ENCODE results near the gene IL1RAPL1. TPM values are rescaled to one million over a fixed set of nuclear protein-coding genes. Genes with fewer than 3 reads are reported as not detected.

The IL1RAPL1 gene
- total RNA-seq, 2 experiments from 2014 or later = not detected

DNA sequence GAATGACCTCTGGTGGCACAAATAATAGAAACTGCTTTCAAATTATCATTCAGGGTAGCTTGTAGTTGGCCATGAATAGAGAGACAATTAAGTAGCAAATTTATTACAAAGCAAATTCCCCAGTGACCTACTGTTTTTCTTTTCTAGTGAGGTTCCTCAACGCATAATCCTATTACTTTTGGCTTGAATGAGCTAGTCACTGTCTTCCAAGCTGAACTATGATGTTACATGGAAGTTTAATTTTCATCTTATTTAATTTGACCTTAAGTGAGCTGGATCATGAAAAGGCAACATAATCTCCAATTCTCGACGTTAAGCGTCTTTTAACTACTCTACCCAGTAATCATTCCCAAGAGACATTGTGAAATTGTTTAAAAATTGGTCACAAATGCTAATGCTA lies 1280.7 kb downstream of the IL1RAPL1 start:
- ChIA-PET CTCF (no interaction called here), POLR2A (no interaction called here)
- Mint-ChIP-seq H3K9me3 (no peaks in the 10 kb centered on the region), H3K36me3 (ENCODE audit: low read depth) (no peaks in the 10 kb centered on the region), H3K27me3 (no peaks in the 10 kb centered on the region), H3K27ac (no peak overlapping the region), H3K4me1 (no peaks in the 10 kb centered on the region), H3K4me3 (no peak overlapping the region)
- DNase-seq = no peak

DNA sequence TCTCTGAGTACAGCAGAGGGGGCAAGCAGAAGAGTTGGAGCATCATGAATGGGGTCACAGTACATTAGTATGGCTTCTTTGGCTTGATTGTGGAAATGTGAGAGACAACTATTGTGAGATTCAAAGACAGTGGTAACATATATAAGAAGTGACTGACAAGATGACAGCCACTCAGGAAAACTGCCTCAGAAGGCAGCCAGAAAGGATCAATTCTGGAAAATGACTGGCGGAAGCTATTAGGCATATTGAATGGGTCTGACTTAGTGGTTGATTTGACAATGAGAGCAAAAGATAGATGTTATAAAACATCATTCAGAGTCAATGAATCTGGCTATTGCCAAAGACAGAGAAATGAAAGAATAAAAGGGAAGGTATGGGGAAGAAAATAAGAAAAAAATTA lies 1282.6 kb downstream of the IL1RAPL1 start:
- DNase-seq = no peak
- ChIA-PET POLR2A (no interaction called here), CTCF (no interaction called here)
- Mint-ChIP-seq H3K9me3 (no peaks in the 10 kb centered on the region), H3K4me3 (no peak overlapping the region), H3K27ac (no peak overlapping the region), H3K4me1 (no peaks in the 10 kb centered on the region), H3K36me3 (ENCODE audit: low read depth) (no peaks in the 10 kb centered on the region), H3K27me3 (no peaks in the 10 kb centered on the region)

DNA sequence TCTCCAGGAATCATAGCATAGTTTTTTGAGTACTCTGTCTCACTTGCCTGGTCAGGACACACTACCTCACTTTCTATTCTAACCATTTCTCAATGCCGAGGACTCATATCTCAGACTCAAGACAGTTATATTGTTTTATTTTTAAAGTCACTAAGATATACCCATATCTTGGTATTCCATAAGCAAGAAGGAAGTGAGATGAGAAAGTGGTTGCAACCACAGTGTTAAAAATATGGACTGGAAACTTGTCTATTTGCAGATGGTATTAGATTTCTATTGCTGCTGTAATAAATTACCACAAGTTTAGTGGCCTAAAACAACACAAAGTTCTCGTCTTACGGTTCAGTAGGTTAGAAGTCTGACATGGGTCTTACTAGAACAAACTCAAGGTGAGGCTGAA lies 1283.4 kb downstream of the IL1RAPL1 start:
- no peak for DNase-seq
- Mint-ChIP-seq H3K27ac (no peak overlapping the region), H3K4me3 (no peak overlapping the region), H3K27me3 (no peaks in the 10 kb centered on the region), H3K4me1 (no peaks in the 10 kb centered on the region), H3K9me3 (no peaks in the 10 kb centered on the region), H3K36me3 (ENCODE audit: low read depth) (no peaks in the 10 kb centered on the region)
- ChIA-PET POLR2A (no interaction called here), CTCF (no interaction called here)

DNA sequence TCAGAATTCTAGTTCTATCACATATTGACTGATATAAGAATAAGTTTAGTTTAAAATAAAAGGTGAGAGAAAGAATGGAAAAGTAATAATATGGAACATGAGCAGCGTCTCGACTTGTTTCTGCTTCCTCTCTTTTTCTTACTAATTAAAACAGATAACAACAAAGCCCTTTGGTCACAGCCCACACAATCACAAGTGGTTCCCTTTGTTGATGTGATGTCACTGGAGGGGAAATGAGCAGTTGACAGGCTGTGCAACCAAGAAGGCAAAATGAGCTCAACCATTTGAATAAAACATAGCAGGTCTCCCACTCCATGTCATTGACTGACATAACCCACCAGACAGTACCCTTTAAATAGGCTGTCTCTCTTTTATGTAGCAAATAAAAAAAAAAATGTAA lies 1285.6 kb downstream of the IL1RAPL1 start:
- CTCF ChIA-PET = no interaction called here
- POLR2A ChIA-PET = no interaction called here
- Mint-ChIP-seq H3K27ac (no peak overlapping the region), H3K4me3 (no peak overlapping the region), H3K4me1 (no peaks in the 10 kb centered on the region), H3K27me3 (no peaks in the 10 kb centered on the region), H3K9me3 (no peaks in the 10 kb centered on the region), H3K36me3 (ENCODE audit: low read depth) (no peaks in the 10 kb centered on the region)
- DNase-seq = no peak

DNA sequence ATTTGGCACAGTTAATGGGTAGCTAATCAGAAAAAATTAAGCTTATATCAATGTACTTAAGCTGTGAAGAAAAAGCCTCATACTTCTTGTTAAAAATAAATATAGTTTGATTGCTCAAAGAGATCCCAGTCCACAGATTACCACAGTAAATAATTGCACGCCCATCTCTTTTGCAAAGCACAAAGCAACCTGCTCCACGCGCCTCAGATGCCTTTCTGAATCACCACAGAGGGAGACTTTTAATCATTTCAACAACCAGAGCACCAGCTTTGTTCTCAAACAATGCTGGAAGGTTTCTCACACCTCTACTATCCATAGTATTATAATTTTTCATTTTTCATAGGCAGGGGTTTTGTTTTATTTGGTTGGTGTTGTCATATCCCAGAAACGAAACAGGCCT lies 1289.5 kb downstream of the IL1RAPL1 start:
- Mint-ChIP-seq H3K36me3 (ENCODE audit: low read depth) (no peaks in the 10 kb centered on the region), H3K4me3 (no peak overlapping the region)
- POLR2A ChIA-PET = no interaction called here

DNA sequence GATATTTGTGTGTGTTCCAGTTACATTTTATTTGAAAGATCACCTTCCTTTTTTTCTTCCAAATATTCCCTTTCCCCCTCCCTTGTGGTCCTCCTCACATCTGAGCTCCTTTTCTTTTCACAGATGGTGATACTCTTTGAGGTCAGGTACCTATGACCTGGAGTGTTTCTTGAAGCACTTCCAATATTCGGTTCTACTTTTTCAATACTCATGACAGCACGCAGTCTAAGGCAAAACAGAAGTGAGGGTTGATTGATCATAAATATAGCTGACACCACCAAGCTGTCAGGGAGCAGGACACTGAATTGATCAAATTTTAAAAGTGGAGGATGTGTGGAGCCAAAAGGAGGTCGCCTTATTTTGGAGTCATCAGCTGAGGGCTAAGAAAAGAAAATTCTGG lies 1293.7 kb downstream of the IL1RAPL1 start:
- no peaks in the 10 kb centered on the region for H3K4me1 Mint-ChIP-seq
- H3K36me3 Mint-ChIP-seq (ENCODE audit: low read depth) = no peaks in the 10 kb centered on the region
- no peaks in the 10 kb centered on the region for H3K27me3 Mint-ChIP-seq
- DNase-seq = no peak
- ChIA-PET POLR2A (no interaction called here), CTCF (no interaction called here)
- H3K9me3 Mint-ChIP-seq = no peaks in the 10 kb centered on the region
- no peak overlapping the region for H3K27ac Mint-ChIP-seq
- no peak overlapping the region for H3K4me3 Mint-ChIP-seq

More for the DNA sequence above, 1289.5 kb downstream of the IL1RAPL1 start:
- CTCF ChIA-PET = no interaction called here
- Mint-ChIP-seq H3K27me3 (no peaks in the 10 kb centered on the region), H3K9me3 (no peaks in the 10 kb centered on the region), H3K4me1 (no peaks in the 10 kb centered on the region), H3K27ac (no peak overlapping the region)
- DNase-seq = no peak

DNA sequence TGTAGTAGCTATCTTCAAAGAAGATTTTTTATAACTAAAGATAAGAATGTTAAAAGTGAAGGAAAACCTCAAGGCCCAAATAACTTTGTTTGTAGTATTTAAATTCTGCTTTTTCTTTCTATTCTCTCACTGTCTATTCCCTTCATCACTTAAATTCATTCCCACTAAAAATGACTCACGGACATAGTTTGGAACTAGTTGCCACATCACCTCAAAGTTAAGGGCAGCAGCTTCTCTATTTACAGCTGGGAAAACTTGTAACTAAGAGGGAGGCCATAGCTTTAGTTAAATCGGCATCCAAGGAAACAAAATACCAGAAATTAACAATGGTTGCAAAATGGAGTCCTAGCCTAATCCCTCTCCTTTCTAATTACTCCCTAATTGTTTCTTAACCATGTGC lies 1302.8 kb downstream of the IL1RAPL1 start:
- POLR2A ChIA-PET = no interaction called here
- H3K27me3 Mint-ChIP-seq = no peaks in the 10 kb centered on the region
- no peak overlapping the region for H3K4me3 Mint-ChIP-seq
- H3K9me3 Mint-ChIP-seq = no peaks in the 10 kb centered on the region
- no peak overlapping the region for H3K27ac Mint-ChIP-seq
- H3K36me3 Mint-ChIP-seq (ENCODE audit: low read depth) = no peaks in the 10 kb centered on the region
- CTCF ChIA-PET = no interaction called here
- H3K4me1 Mint-ChIP-seq = no peaks in the 10 kb centered on the region
- DNase-seq = no peak

DNA sequence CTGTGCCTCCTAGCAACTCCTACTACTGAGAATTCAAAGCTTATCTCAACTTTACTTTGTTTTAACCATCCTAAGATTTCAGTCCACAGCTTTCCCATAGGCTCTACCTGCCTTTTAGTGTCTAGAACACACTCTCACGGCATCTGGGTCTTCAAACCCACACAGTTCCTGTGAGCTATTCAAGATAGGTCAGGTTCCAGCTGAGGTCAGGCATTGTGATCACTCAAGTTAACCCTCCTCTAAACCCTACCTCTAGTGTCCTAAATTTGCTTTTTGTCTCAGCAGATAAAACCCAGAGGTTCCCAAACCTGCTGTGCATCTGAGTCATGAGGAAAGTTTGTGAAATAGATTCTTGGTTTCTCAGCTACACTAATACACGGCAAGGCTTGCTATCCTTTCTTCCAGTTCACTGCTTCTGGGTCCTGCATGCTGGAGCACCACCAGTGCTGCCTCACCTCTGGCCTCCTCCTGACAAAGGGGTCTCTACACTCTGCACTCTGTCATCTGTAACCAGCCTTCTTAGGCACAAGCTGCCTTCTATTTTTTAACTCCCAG lies 1303.5 kb downstream of the IL1RAPL1 start:
- Mint-ChIP-seq H3K27me3 (no peaks in the 10 kb centered on the region), H3K36me3 (ENCODE audit: low read depth) (no peaks in the 10 kb centered on the region), H3K27ac (no peak overlapping the region), H3K9me3 (peaks cover 2% of the 10 kb centered on the region), H3K4me3 (no peak overlapping the region), H3K4me1 (no peaks in the 10 kb centered on the region)
- ChIA-PET POLR2A (no interaction called here), CTCF (no interaction called here)
- DNase-seq = no peak

DNA sequence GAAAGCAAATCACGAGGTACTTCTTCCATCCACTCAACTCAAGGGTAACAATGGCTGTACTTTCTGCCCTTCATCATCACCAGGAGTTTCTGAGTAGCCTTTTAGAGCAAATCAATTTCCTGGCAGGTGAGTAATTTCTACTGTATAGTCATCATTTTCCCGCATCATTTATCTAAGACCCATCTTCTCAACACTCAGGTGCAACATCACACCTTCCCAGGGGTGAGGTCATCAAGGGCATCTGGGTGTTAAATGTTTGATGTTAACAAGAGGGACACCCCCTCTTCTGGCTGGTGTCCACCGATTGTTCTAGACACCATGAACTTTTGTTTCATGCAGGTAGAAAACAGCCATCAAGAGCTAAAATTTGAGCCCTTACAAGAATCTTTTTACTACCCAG lies 1314.8 kb downstream of the IL1RAPL1 start:
- Mint-ChIP-seq H3K36me3 (ENCODE audit: low read depth) (no peaks in the 10 kb centered on the region), H3K27ac (no peak overlapping the region), H3K4me3 (no peak overlapping the region), H3K4me1 (no peaks in the 10 kb centered on the region), H3K27me3 (no peaks in the 10 kb centered on the region), H3K9me3 (no peaks in the 10 kb centered on the region)
- POLR2A ChIA-PET = no interaction called here
- CTCF ChIA-PET = no interaction called here
- no peak for DNase-seq

DNA sequence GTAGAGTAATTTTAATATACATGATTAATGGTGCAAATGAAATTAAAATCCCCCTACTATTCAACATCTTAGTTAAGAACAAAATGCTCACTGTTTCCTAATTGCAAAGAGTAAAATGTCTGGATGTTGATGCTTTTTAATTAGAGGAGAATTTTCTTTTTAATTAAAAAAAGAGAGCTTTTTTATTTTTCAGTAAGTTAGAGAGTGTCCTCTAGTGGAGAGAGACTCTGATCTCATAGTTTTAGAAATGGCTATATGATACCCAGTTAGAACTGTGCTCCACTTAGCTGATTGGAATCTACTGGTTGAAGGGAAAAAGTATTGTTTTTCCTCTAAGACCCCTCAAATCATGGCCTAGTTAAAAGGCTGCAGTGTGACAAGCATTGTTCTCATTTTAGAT lies 1316.1 kb downstream of the IL1RAPL1 start:
- Mint-ChIP-seq H3K9me3 (no peaks in the 10 kb centered on the region), H3K4me1 (no peaks in the 10 kb centered on the region), H3K36me3 (ENCODE audit: low read depth) (no peaks in the 10 kb centered on the region), H3K27me3 (no peaks in the 10 kb centered on the region), H3K4me3 (no peak overlapping the region), H3K27ac (no peak overlapping the region)
- ChIA-PET POLR2A (no interaction called here), CTCF (no interaction called here)
- DNase-seq = no peak

DNA sequence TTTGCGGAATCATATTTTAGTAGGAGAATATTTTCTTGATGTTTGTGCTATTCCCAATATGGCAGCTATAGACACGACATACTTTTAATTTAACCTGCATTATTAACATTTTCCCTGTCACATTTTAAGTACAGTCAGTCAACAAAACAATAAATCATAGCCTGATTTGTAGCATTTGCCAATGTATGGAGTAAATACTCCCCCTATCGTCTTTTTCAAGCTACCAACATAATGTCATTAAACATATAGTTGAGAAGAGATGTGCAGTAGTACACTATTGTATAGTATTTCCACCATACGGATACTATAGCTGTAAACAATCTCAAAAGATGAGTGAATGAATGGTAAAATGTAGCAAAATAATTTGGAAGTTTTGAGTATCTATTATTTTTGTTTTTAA lies 1324.4 kb downstream of the IL1RAPL1 start:
- Mint-ChIP-seq H3K27me3 (no peaks in the 10 kb centered on the region), H3K27ac (no peak overlapping the region), H3K4me3 (no peak overlapping the region), H3K9me3 (peaks cover 3% of the 10 kb centered on the region), H3K4me1 (no peaks in the 10 kb centered on the region), H3K36me3 (ENCODE audit: low read depth) (no peaks in the 10 kb centered on the region)
- POLR2A ChIA-PET = no interaction called here
- DNase-seq = no peak
- CTCF ChIA-PET = no interaction called here

DNA sequence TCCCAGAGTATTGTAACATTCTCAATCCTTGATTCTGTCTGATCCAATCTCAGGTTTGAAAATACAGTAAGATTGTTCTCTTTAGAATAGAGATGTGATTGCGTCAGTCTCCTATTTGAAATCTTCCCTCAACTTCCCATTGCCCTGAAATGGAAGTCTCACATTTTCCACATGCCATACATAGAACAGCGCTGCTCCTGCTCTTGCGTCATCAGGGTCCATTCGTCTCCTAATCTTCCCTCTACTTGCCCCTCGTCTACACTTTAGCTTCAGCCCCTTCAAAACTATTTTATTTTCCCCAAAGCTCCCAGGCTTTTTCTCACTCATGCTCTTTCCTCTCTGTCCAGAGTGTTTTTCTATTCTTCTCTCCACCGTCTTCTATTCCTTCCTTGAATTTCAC lies 1326.4 kb downstream of the IL1RAPL1 start:
- CTCF ChIA-PET = no interaction called here
- DNase-seq = no peak
- H3K27me3 Mint-ChIP-seq = no peaks in the 10 kb centered on the region
- H3K4me1 Mint-ChIP-seq = no peaks in the 10 kb centered on the region
- POLR2A ChIA-PET = no interaction called here
- H3K9me3 Mint-ChIP-seq = peaks cover 3% of the 10 kb centered on the region
- H3K27ac Mint-ChIP-seq = no peak overlapping the region
- H3K36me3 Mint-ChIP-seq (ENCODE audit: low read depth) = no peaks in the 10 kb centered on the region
- no peak overlapping the region for H3K4me3 Mint-ChIP-seq

DNA sequence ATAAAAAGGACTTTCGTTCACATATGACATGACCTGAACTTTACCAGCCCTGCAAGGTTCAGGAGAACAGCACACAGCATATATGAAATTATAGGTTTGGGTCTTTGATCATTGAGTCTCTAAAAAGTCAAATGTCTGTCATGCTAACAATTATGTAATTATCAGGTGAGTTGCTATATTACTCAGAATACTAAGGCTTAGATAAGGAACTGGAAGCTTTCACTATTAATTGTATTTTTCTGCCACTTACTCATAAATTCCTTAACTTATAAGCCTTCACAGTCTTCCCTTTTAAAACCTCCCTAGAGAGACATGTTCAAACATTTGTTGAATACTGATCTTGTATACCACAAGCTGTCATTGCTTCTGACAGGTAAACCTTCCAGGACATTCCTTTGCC lies 1335.4 kb downstream of the IL1RAPL1 start:
- Mint-ChIP-seq H3K9me3 (no peaks in the 10 kb centered on the region), H3K27me3 (no peaks in the 10 kb centered on the region), H3K27ac (no peak overlapping the region), H3K36me3 (ENCODE audit: low read depth) (no peaks in the 10 kb centered on the region), H3K4me3 (no peak overlapping the region), H3K4me1 (no peaks in the 10 kb centered on the region)
- CTCF ChIA-PET = no interaction called here
- no peak for DNase-seq
- POLR2A ChIA-PET = no interaction called here

DNA sequence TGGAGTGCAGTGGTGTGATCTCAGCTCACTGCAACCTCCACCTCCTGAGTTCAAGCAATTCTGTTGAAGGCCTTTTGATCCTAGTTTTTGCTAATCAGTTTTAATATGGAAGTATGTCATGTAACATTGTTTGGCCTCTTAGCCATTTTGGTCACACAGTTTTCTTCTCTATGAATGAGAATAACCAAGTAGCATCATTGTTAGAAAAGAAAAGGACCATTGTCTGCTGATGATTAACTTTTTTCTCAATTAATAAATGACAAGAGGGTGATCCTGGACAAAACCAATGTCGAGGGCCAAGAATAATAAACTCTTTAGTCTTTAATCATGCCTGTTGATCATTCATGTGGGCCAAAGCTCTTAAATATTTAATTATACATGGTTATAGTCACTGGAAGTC lies 1338.8 kb downstream of the IL1RAPL1 start:
- Mint-ChIP-seq H3K4me1 (no peaks in the 10 kb centered on the region), H3K27ac (no peak overlapping the region), H3K36me3 (ENCODE audit: low read depth) (no peaks in the 10 kb centered on the region), H3K27me3 (no peaks in the 10 kb centered on the region), H3K9me3 (no peaks in the 10 kb centered on the region), H3K4me3 (no peak overlapping the region)
- CTCF ChIA-PET = interaction anchor here (0.6 kb wide), 1 partner anchor 11 kb away, joined by 3 read pairs; no protein-coding TSS in a partner anchor
- DNase-seq = no peak
- POLR2A ChIA-PET = no interaction called here

DNA sequence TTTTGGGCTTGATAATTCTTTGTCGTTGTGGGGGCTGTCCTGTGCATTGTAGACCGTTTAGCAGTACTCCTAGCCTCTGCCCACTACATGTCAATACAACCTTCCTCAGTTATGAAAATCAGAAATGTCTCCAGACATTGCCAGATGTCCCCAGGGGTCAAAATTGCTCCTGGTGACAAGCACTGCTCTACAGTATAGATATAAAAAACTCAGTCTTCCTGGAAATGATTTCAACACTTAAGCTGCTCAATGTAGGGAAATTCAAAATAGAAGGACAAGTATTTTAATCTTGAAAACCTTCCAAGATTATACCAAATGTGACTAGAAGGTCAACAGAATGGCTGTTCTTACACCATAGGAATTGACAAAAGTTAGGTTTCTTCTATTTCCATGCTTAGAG lies 1339.4 kb downstream of the IL1RAPL1 start:
- no peaks in the 10 kb centered on the region for H3K4me1 Mint-ChIP-seq
- ChIA-PET POLR2A (no interaction called here), CTCF (no interaction called here)

More for the DNA sequence above, 1339.4 kb downstream of the IL1RAPL1 start:
- H3K9me3 Mint-ChIP-seq = no peaks in the 10 kb centered on the region
- no peak overlapping the region for H3K4me3 Mint-ChIP-seq
- no peaks in the 10 kb centered on the region for H3K27me3 Mint-ChIP-seq
- no peak overlapping the region for H3K27ac Mint-ChIP-seq
- no peaks in the 10 kb centered on the region for H3K36me3 Mint-ChIP-seq (ENCODE audit: low read depth)
- DNase-seq = no peak
